Neural progenitor cell (in vitro differentiated cells): ENCODE data around the gene CD80.

Experiments
- CTCF ChIP-seq: fragments of 200-600 bp; sonication (generic); IDR thresholded peaks from 2 replicates; pipeline ENCODE4 v1.5.1; 2017; ENCODE audit warnings: antibody characterized with exemption, mild to moderate bottlenecking
- EZH2 ChIP-seq: fragments of 200-600 bp; sonication (generic); IDR thresholded peaks from 2 replicates; pipeline ENCODE4 v1.6.1; 2017; ENCODE audit warnings: antibody characterized with exemption, mild to moderate bottlenecking, moderate library complexity

DNA sequence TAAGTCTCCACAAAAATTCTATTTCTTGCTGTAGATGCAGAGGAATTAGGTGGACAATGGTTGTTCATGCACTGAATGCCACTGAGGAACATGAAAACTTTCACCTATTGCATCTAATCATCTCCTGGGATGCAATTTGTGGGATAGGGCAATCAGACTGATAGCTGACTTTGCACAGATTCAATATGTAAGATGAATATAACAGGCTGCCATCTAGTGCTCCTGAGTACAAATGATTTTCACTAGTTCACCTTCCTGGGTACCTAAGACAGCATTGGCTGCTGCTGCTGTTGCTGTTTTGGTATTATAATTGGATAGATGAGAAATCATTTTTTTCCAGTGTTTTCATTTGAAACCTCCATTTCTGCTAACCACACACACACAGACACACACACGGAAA lies 41.4 kb downstream of the CD80 start:
- TF ChIP-seq EZH2 (no peak), CTCF (no peak)
